ENCODE results near the gene NUDT13. TPM values are rescaled to one million over a fixed set of nuclear protein-coding genes. Genes with fewer than 3 reads are reported as not detected.

NUDT13 gene
- total and polyA plus RNA-seq, 12 donors: 1.0 to 6.1 (median 2.9) TPM

GRCh38 chr10:73065441-73065840, 44.8 kb upstream of the NUDT13 start:
- peaks cover 0 to 24% of the 10 kb centered on the region in 2 donors for H3K36me3 ChIP-seq (replicated peaks in 1 of 2)
- peaks cover 0 to 6% of the 10 kb centered on the region in 2 donors for H3K4me1 ChIP-seq (replicated peaks in 1 of 2)
- WGBS, 4 donors: 86 to 97% (median 89%) methylated on average over 1 of the region's 1 CpG
- intact Hi-C loops (cut with DNase I): no loop called here
- H3K27me3 ChIP-seq: no peaks in the 10 kb centered on the region
- DNase-seq: no peak
- no peaks in the 10 kb centered on the region for H3K9me3 ChIP-seq (replicated peaks in 1 of 3)
- no peak overlapping the region for H3K4me3 ChIP-seq
- TF ChIP-seq POLR2A (IDR thresholded peaks at IDR 0.05) (no peak), CTCF (IDR thresholded peaks at IDR 0.05) (no peak)
- no peak overlapping the region for H3K27ac ChIP-seq

- peaks cover 0 to 36% of the 10 kb centered on the region in 2 donors for H3K36me3 ChIP-seq (replicated peaks in 1 of 2)
- no peak for DNase-seq
- intact Hi-C loops (cut with DNase I): no loop called here
- H3K9me3 ChIP-seq (replicated peaks in 1 of 3): no peaks in the 10 kb centered on the region
- no peaks in the 10 kb centered on the region for H3K27me3 ChIP-seq
- no peak overlapping the region for H3K27ac ChIP-seq
- TF ChIP-seq CTCF (IDR thresholded peaks at IDR 0.05) (no peak), POLR2A (IDR thresholded peaks at IDR 0.05) (no peak)
- peaks cover 19 to 33% of the 10 kb centered on the region in 2 donors for H3K4me1 ChIP-seq (replicated peaks in 1 of 2)
- no peak overlapping the region for H3K4me3 ChIP-seq
Measured at GRCh38 chr10:73073627-73074026, 36.6 kb upstream of the NUDT13 start.

GRCh38 chr10:73075829-73076228, 34.4 kb upstream of the NUDT13 start:
- TF ChIP-seq CTCF (IDR thresholded peaks at IDR 0.05): no peak
- TF ChIP-seq POLR2A (IDR thresholded peaks at IDR 0.05): no peak
- DNase-seq: no peak
- no peak overlapping the region for H3K4me3 ChIP-seq
- peak overlapping the region in 2 of 5 donors; percentile 69 to 92 for H3K27ac ChIP-seq
- WGBS, 4 donors: 79 to 100% (median 98%) methylated on average over 3 of the region's 3 CpGs
- peaks cover 0 to 30% of the 10 kb centered on the region in 2 donors for H3K36me3 ChIP-seq (replicated peaks in 1 of 2)
- no peaks in the 10 kb centered on the region for H3K9me3 ChIP-seq (replicated peaks in 1 of 3)
- peaks cover 19 to 33% of the 10 kb centered on the region in 2 donors for H3K4me1 ChIP-seq (replicated peaks in 1 of 2)
- intact Hi-C loops (cut with DNase I): no loop called here
- H3K27me3 ChIP-seq: no peaks in the 10 kb centered on the region

- WGBS, 4 donors: 22 to 25% (median 23%) methylated on average over 6 of the region's 6 CpGs
- TF ChIP-seq CTCF (IDR thresholded peaks at IDR 0.05): no peak
- no peaks in the 10 kb centered on the region for H3K27me3 ChIP-seq
- H3K4me3 ChIP-seq: peak overlapping the region in 1 of 4 donors; percentile 17
- H3K27ac ChIP-seq: peak overlapping the region in 4 of 5 donors; percentile 69 to 92 (median 76)
- H3K9me3 ChIP-seq (replicated peaks in 1 of 3): no peaks in the 10 kb centered on the region
- intact Hi-C loops (cut with DNase I): no loop called here
- peaks cover 0 to 23% of the 10 kb centered on the region in 2 donors for H3K36me3 ChIP-seq (replicated peaks in 1 of 2)
- DNase-seq: peak; percentile 73 to 87 (median 82)
- peaks cover 19 to 33% of the 10 kb centered on the region in 2 donors for H3K4me1 ChIP-seq (replicated peaks in 1 of 2)
Measured at GRCh38 chr10:73076360-73077183, 33.7 kb upstream of the NUDT13 start.

Measured in adrenal gland (tissue), 12 donors.